HG03108 (cell line): ENCODE results near the gene LYPD3.
"Not testable (repeated sequence)": the region's sequence is repeated elsewhere in the genome, so short reads cannot be mapped to it uniquely, and the experiment has no call there.

ENCODE experiments used
- ATAC-seq: cut with Tn5 transposase; IDR thresholded peaks from one replicate; pipeline ENCODE4 v1.9.1; 2021; ENCODE audit warnings: moderate library complexity; ENCODE audit not compliant: unreplicated experiment

Gene LYPD3

DNA sequence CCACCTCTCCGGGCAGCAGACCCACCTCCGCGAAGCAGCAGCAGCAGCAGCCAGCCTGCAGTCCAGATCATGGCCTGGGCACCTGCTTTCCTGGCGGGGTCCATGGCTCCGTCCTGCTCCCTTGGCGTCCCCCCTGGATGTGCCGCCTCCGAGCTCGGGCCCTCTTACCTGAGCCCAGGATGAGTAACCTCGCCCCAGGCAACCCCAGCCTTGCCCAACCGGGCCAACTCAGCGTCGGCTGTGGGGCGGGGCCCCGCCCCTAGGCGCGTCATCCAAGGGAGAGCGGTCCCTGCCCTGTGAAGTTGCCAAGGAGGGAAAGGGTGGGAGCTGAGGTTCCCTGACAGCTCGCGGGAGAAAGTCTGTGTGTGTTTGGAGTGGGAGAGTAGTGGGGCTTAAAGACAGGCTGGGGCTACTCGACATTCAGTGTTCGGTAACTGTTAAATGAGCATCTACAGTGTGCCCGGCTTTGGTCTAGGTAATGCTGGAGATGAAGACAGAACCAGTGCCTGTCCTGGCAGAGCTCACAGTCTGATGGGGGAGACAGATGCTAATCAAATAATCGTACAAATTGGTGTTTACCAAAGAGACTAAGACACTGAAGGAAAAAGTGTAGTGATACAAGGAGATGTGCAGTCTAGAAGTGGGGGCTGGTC lies at the start of gene LYPD3:
LYPD3 (minus strand) TSS at position 141 of the 653 bp plus-strand sequence; CDS start at position 104, 37 bp downstream.
- ATAC-seq: no peak

DNA sequence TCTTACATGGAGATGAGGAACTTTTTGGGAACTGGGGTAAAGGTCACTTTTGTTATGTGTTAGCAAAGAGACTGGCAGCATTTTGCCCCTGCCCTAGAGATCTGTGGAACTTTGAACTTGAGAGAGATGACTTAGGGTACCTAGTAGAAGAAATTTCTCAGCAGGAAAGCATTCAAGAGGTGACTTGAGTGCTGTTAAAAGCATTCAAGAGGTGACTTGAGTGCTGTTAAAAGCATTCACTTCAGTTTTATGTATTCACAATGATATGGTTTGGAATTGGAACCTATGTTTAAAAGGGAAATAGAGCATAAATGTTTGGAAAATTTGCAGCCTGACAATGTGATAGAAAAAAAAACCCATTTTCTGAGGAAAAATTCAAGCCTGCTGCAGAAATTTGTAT lies 47.0 kb upstream of the LYPD3 start:
- ATAC-seq: not testable (repeated sequence)

DNA sequence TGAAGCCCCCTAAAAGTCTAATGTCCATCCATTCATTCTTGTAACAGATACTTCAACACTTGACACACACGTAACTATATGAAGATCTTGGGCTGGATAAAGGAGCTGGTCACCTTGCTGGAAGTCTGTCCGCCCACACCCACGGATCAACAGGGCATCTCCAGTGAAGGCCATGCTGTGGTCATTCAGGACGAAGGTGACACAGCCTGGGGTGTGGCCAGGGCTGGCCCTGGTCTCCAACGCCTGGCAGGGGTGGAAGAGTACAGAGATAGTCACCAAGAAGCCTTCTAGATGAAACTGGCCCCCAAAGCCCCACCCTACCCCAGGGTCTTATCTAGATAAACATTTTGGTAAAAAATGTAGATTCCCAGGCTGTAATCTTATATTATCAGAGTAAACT lies 45.9 kb upstream of the LYPD3 start:
- ATAC-seq: no peak

DNA sequence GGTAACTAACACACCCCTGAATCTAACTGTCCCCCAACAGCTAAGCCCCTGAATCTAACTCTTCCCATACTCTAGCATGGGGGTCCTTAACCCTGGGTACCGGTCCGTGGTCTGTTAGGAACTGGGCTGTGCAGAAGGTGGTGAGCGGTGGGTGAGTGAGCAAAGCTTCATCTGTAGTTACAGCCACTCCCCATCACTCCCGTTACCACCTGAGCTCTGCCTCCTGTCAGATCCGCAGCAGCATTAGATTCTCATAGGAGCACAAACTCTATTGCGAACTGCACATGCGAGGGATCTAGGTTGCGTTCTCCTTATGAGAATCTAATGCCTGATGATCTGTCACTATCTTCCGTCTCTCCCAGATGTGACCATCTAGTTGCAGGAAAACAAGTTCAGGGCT lies 45.3 kb upstream of the LYPD3 start:
- no peak for ATAC-seq

DNA sequence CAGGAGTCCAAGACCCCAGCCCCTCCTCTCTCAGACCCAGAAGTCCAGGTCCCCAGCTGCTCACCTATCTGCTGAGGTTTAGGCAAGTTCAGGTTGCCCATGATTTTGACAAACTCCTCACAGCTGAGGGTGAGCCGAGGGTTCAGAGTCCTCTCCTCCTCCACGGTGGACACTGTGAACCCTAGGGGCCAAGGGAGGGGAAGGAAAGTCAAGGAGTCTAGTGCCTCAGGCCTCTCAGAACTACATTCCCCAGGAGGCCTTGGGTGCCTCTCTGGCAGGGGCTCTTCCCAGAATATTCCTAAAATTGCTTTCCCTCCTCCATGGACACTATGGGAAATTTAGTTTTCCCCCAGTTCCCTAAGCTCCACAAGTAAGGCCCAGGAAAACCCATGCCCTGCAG lies 42.5 kb upstream of the LYPD3 start:
- no peak for ATAC-seq

DNA sequence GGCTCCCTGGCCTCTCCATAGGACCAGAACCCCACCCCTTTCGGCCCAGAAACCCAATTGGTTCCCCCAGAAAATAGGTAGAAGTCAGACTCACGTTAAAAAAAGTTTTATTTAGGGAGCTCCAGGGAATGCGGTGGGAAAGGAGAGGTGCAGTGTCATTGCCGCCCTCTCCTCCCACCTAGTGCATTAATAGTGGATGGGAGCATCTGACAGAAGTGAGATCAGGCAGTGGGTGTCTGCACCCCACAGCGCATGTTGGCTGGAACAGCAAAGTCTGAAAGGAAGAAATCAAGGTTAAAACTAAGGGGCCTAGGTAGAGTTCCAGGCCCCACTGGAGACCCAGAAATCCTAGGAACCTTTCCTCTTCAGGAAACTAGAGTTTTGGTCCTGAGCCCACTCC lies 41.2 kb upstream of the LYPD3 start:
- ATAC-seq: no peak

DNA sequence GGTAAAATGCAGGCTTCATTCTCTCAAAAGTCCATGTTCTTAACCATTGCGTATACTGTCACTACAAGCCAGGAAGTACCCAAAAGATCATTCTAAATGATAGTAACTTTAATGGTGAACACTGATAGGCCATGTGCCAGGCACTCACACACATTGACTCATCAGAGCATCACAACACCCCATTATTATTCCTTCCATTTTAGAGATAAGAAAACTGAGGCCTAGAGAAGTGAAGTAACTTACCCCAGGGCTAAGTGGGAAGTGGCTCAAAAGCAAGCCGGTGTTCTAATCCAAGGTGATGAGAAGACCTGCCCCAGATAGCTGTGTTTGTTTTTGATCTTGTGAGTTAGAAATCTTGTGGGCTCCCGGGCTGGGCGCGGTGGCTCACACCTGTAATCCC lies 40.5 kb upstream of the LYPD3 start:
- ATAC-seq: no peak

DNA sequence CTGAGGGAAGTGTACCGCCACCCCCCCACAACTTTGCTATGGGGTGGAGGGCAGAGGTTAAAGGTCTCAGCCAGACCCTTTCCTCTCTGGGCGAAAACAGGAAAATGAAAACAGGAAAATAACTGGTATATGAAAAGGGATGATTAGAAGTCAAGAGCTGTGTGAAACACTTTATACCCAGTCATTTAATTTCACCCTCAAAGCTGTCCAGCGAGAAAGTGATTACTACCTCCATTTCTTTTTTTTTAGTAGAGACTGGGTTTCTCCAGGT lies 39.7 kb upstream of the LYPD3 start:
- no peak for ATAC-seq

DNA sequence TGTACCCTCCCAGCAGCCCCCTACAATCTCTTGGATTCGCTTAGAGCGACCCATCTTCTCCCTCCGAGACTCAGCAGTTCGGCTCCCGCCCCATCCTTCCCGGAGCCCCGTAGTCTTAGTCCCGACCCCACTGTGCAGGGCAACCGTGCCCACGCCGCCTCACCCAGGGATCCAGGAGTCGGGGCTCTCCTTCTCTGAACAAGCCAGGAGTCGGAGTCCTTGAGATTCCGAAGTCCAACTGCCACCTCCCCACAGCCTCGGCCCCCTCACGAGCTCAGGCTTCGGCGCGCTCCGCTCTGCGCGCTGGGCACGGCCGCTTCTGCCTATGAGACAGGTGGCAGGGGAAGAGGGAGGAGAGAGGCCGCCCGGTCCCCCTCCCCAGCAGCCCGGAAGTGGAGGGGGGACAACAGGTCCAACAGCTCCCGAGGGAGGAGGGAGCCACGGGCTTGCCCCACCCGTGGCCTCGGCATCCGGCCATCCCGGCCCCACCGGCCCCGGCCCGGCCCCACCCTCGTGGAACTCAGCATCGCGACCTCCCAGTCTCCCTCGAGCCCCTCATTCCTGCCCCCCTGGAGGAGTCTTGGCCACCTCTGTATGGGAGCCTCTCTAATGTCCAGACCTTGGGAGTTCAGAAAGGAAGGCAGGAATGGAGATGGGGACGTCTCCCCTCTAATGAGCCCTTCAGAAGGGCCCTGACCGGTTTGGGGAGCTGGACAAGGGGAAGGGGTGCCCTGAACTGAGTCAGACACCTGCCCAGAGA lies 39.2 kb upstream of the LYPD3 start, which contains the start of gene PHLDB3:
PHLDB3 (minus strand) TSS at position 321 of the 760 bp plus-strand sequence. CDS start 628 bp downstream, outside the sequence.
- peak; percentile 10 for ATAC-seq

DNA sequence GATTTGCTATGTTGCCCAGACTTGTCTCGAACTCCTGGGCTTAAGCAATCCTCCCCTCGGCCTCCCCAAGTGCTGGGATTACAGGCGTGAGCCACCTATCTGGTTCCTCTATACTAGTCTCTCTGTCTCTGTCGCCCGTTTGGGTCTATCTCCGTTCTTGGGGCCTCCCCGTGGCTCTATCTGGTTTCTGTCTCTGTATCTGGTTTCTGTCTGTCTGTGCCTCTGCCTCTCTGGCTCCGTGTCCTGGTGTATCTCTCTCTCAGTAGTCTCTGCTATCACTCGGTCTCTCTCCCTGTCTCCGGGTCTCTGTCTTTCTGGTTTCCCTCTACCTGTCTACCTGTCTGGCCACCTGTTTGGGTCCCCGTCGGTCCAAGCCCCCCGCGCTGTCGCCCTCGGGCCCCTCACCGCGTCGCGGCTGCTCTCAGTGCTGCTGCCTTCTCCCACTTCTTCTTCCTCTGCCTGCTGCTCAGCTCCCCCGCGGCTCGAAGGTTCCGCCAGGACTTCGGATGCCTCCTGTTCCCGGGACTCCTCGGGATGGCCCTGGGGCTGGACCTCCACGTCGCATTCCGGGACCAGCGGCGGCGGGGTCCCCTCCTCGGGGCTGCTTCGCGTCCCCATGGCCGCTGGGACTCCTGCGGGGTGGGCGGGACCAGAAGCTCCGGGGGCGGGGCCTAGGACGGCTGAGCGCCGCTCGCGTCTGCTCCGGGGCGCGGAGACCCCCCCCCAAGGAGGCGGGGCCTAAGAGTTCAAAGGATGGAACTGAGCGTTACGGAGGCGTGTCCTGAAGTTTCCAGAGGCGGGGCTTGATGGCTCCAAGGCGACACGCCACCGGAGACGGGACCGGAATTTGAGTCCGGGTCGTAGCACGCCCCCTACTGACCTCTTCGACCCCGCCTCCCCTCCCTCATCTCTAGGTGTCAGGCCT lies 38.4 kb upstream of the LYPD3 start:
- peak; percentile 83 for ATAC-seq

DNA sequence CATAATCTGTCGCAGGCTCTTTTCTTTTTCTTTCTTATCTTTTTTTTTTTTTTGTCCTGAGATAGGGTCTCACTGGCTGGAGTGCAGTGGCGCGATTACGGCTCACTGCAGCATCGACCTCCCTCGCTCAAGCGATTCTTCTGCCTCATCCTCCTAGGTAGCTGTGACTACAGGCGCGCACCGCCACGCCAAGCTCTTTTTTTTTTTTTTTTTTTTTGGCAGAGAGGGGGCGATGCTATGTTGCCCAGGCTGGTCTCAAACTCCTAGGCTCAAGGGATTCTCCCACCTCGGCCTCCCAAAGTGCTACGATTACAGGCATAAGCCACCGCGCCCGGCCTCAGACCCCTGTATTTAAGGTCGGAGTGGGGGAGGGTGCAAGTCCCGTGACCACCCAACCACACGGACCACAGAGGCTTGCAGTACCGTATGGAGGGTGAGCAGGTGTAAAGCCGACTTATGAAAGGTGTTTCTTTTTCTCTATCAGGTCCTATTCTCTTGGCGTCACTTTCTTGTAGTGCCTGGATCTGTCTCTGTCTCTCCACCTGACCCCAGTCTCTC lies 37.1 kb upstream of the LYPD3 start:
- ATAC-seq: no peak

DNA sequence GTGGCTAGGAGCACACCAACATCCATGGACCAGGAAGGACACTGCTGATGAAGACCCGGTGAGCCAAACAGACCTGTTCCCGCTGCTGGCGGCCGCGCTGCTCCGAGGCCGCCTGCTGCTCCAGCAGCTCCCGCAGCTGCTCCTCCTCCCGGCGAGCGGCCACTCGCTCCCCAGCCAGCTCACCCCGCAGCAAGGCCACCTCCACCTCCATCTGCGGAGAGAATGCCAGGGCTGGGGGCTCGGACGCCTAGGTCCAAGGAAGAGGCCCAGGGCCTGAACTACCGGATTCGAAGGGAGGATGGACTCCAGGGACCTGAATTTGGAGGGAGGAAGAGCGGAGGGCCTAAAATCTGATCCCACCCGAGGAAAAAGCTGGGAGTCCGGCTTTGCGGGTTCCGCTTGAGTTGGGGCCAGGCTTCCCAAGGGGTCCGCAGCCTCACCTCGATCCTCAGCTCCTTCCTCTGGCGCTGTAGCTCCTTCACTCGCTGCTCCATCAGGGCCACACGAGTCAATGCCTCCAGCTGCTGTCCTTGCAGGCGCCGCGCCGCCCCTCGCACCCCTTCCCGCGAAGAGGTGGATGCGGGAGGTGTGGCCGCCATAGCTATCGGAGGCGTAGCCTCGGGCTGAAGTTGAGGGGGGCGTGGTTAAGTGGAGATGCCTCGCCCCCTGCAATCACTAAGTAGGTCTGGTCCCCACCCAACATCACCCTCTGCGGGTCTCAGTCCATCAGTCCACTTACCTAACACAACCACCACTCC lies 36.4 kb upstream of the LYPD3 start:
- no peak for ATAC-seq

DNA sequence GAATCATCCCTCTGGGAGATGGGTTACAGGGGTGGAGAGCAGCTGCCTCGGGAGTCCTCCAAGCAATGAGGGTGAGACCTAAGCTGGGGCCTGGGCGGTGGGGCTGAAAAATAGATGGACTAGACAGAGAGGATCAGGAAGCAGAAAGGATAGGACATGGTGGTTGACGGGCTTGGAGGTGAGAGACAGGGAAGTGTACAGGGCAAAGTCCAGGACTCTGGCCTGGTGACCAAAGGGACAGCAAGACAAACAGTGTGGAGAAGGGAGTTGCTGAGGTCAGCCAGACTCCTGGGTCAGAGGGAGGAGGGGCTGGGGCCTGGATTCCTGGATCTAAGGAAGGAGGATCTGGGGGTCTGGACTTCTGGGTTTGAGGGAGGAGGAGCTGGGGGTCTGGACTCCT lies 33.6 kb upstream of the LYPD3 start:
- no peak for ATAC-seq

DNA sequence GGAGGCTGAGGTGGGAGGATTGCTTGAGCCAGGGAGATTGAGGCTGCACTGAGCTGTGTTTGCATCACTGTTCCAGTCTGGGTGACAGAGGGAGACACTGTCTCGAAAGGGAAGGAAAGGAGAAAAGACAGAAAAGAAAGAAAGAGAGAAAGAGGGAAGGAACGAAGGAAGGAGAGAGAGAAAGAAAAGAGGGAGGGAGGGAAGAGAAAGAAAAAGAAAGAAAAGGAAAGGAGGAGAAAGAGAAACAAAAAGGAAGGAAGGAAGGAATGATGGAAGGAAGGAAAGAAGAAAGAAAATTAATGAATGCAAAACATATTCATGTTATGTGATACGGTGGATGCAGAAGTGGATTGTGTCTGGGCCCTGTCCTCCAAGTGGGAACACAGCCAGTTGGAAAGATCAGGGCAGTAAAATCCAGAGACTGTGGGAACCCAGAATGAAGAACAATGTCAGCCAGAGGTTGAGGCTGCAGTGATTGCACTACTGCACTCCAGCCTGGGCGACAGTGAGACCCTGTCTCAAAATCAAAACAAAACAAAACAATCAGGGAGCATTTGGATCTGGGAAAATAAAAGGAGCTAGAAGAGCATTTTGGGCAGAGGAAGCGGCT lies 32.9 kb upstream of the LYPD3 start:
- ATAC-seq: no peak

DNA sequence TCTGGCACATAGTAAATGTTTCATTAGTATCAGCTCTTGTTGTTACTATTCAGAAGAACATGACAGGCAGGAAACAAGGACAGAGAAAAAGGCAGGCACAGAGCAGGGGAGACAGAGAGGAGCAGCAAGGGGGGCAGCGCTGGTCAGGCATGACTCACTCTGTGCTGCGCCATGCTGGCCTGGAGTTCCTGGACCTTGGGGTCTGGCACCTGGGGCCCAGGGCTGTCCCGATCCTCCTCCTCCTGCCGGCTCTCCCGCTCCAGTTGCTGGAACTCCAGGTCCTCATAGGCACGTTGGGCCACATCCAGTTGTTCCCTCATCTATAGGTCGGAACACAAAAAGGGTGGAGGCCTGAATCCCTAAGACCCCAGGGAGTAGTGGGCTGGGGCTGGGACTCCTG lies 31.6 kb upstream of the LYPD3 start:
- no peak for ATAC-seq

DNA sequence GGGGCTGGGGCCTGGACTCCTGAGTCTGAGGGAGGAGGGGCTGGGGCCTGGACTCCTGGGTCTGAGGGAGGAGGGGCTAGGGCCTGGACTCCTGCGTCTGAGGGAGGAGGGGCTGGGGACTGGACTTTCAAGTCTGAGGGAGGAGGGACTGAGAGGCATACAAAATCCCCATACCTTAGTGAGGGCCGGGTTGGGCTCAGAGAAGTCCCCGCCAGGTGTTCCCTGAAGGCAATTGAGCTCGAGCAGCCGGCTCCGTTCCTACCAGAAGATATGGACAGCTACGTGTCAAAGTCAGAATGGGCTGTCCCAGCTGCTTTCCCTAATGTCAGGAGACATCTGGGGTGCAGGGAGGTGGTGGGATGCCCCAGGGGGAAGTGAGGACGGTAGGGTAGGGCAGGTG lies 29.7 kb upstream of the LYPD3 start:
- no peak for ATAC-seq

DNA sequence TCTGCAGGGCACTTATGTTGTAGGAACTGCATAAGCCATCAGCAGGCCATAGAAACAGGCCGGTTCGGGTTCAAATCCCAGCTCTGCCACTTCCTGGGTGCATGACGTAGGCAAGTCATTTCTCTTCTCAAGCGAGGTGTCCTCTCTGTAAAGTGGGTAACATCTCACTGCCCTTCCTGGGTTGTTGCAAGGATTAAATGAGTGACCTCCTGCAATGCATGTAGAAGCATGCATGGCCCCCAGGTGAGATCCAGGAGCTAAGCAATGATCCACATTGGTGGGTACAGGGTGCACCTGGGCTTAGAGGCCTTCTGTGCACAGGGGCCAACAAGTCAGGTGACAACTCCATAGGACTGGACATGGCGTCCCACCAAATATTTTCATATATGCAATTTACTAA lies 25.4 kb upstream of the LYPD3 start:
- ATAC-seq: no peak

DNA sequence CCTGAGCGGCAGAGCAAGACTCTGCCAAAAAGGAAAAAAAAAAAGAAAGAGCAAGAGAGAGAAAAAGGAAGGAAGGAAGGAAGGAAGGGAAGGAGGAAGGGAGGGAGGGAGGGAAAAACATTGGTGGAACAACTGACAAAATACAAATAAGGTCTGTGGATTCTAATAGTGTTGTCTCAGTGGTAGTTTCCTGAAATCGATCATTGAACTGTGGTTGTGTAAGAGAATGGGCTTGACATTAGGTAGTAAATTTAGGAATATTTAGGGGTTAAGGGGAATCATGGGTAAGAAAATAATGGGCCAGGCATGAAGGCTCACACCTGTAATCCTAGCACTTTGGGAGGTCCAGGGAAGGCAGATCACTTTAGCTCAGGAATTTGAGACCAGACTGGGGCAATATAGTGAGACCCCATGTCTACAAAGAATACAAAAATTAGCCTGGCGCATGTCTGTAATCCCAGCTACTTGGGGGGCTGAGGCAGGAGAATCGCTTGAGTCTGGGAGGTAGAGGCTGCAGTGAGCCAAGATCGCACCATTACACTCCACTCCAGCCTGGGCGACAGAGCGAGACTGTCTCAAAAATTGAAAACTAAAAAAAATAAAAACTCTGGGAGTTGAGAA lies 24.7 kb upstream of the LYPD3 start:
- no peak for ATAC-seq

DNA sequence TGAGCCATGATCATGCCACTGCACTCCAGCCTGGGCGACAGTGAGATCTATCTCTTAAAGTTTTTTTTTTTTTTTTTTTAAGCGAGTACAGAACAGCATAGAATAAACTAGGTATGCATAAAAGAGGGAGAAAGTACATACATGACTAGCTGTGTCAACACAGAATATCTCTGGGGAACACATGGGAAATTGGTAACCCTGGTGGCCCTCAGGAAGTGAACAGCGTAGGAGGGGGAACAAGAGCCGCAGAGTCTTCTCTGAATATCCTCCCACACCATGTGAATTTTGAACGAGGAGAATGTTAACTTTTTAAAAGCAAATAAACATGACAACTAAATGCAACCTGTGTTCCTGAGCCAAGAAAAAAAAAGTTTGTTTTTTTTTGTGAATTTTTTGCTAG lies 23.9 kb upstream of the LYPD3 start:
- ATAC-seq: no peak

DNA sequence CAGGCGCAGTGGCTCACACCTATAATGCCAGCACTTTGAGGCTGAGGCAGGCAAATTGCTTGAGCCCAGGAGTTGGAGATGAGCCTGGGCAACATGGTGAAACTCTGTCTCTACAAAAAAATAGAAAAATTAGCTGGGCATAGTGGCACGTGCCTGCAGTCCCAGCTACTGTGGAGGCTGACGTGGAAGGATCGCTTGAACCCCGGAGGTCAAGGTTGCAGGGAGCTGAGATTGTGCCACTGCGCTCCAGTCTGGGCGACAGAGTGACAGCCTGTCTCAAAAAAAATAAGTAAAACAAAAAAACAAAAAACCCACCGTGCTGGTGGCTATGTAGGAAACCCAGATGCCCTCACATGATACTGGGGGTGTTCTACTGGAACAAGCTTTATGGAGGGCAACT lies 22.8 kb upstream of the LYPD3 start:
- ATAC-seq: no peak
